ENCODE measurements around the gene RS1.

RS1 gene

DNA sequence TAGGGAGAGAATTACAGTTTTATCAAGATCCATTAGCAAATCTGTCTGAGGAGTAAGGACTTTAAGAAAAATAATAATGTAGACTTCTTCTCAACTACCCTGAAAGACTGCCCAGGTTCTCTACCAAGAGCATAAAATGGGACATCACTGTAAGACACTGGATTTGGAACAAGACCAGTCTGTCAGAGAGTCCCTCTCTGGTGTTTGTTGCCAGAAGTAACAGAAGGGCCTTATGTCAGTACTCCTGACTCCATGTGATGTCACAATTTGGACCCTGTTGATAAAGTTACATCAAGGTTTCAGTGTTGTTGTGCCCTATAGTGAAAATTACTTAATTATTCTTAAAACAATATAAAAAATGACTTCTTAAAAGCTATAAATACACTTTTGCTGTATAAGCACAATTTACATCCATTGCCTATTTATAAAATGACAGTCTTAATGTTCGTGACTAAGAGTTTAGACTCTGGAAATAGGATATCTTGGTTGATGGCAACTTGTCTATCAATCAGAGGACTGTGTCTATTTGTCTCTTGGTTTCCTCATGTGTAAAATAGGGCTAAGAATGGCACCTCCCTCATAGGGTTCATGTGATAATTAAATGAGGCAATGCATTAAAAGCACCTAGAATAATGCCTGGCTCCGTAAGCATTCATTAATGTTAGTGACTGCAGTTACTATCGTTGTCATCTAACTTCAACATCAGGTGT is 57.8 kb downstream of the RS1 start:
- DNase-seq (ENCODE audit: insufficient read length, low spot score), result no peak
- no peak for FAIRE-seq

DNA sequence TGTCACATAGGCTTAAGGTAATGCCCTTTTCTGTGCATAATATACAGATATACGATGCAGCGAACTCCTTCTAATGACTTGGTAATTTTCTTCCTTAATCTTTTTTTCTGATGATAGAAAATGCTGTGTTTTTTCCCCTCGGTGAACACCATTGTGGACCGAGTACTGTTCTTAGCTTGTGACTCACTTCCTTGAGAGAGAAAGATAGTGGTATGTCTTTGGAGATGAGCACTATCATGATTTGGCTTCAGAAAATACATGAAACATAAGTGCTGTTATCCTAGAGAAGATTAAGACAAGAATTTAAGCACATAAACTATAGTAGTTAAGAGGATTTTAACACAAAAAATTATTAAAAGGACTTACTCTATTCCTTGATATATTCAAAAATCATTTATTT is 63.9 kb downstream of the RS1 start:
- DNase-seq (ENCODE audit: insufficient read length, low spot score), result no peak
- FAIRE-seq, result no peak

DNA sequence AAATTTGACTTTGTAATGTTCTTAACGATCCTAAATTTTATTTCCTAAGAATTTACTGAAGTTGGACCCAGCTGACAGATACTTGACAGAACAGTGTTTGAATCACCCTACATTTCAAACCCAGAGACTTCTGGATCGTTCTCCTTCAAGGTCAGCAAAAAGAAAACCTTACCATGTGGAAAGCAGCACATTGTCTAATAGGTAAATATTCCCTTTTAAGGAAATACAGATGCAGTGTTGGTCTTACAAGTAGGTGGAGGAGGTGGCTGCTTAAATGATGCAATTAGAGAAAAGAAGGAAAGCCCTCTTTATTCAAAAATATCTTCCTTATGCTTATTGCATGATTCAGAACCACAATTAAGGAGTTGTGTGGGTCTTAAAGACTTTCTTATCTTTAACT is 73.5 kb downstream of the RS1 start:
- no peak for DNase-seq (ENCODE audit: insufficient read length, low spot score)
- FAIRE-seq, result no peak

DNA sequence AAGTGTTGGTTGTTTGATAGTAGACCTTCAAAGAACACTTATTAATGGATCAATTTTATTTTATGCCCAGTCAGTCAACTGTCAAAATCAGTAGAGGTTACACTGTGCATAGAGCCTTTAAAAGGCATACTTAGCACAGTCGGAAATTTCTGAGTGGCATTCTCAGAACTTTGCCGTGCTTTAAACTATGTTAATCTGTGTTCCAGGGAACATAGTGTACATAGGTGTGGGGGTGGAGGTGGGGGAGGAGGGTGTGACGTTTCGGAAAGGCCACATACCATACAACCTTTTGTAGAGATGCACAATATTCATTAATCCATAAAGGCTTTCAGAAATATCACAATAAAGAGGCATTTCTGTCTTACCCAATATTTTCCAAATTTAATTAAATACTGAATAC is 75.8 kb downstream of the RS1 start:
- no peak for FAIRE-seq
- no peak for DNase-seq (ENCODE audit: insufficient read length, low spot score)

DNA sequence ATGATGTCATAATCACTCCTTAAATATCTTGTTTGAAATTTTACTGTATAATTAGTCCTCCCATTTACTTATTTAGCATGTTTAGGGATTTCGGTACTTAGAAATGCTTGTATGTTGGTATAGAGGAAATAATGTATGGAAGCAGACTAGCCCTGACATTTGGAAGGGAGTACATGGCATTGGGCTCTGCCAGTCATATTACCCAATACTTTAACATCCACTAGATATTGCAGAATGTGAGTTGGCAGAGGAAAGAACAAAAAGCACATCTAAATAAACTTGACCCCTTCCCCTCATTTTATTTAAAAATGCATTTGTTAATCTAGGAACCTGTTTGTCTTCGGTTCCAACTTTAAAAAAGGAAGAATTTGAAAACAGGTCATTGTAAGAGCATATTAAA is 77.8 kb downstream of the RS1 start:
- FAIRE-seq, result peak; percentile 18
- DNase-seq (ENCODE audit: insufficient read length, low spot score), result no peak

DNA sequence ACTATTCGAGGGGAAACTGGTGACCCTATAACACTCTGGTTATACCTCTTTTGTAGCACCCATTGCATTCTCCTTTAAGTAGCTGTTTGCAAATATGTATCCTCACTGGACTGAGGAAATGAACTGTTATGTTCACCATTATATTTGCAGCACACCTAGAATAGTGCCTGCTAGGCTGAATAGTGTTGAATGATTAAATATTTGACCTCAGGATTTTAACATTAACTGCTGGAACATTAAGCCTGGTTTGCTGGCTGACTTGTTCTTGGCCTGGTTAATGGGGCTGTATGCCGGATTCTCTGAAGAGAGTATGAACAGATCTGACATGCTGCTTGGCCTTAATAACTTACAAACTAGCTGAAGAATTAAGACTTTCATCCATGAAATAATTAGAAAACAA is 80.1 kb downstream of the RS1 start:
- no peak for DNase-seq (ENCODE audit: insufficient read length, low spot score)
- FAIRE-seq, result no peak

Measured in GM19239 (cell line).